Endothelial cell of umbilical vein (primary cell): ENCODE results near the gene CCNJL. TPM values are rescaled to one million over a fixed set of nuclear protein-coding genes. Genes with fewer than 3 reads are reported as not detected.

Experiments
- BruUV-seq: library from RNA; stranded (reverse); fragments of 400-500 nt; replicated peaks from 2 replicates; lab custom pipeline; 2021; lab: Mats Ljungman, UMichigan
- CTCF ChIA-PET: fragments of 300-600, 350-600 bp; sonication (Branson Sonifier 250); formaldehyde crosslinking; loops from one replicate; lab custom pipeline; 2021; ENCODE audit warnings: antibody characterized with exemption, inconsistent platforms; lab: Charles Lee
- POLR2A ChIA-PET: fragments of 300-600, 350-600 bp; sonication (Branson Sonifier 250); formaldehyde crosslinking; loops from one replicate; lab custom pipeline; 2021; ENCODE audit warnings: antibody characterized with exemption, inconsistent platforms; lab: Charles Lee
- DNase-seq: peaks from one replicate; pipeline ENCODE4 v3.0.0-alpha.2; 2011; ENCODE audit warnings: low read depth, low spot score
- FAIRE-seq: peaks from 2 replicates; lab custom pipeline; 2011; peaks lifted over from hg19 to GRCh38; lab: Jason Lieb, UNC
- H2AFZ ChIP-seq: 2 replicates; pipeline ENCODE4 v1.6.0; 2012; ENCODE audit warnings: low read depth, low read length, control low read depth, inconsistent platforms
- H3K27ac ChIP-seq: 2 replicates; pipeline ENCODE4 v1.5.1; 2011; ENCODE audit warnings: low read depth, mild to moderate bottlenecking, control low read depth, low read length, moderate library complexity; ENCODE audit not compliant: insufficient read depth
- H3K27me3 ChIP-seq, 2 experiments: 2 replicates each; pipeline versions ENCODE4 v1.6.0 to v1.6.1; 2011; ENCODE audit warnings: low read length in 2 of 2, mixed read lengths in 1 of 2; ENCODE audit not compliant: control insufficient read depth in 2 of 2, insufficient read depth in 2 of 2
- H3K36me3 ChIP-seq, 2 experiments: 2 replicates in 1 of 2; 3 replicates in 1 of 2; pipeline ENCODE4 v1.5.1; 2011; ENCODE audit warnings: low read length in 2 of 2, mild to moderate bottlenecking in 1 of 2, moderate library complexity in 1 of 2; ENCODE audit not compliant: control insufficient read depth in 2 of 2, insufficient read depth in 2 of 2; ENCODE audit errors: extremely low read depth in 1 of 2
- H3K4me1 ChIP-seq: 3 replicates; pipeline ENCODE4 v1.5.1; 2011; ENCODE audit warnings: mild to moderate bottlenecking, low read length; ENCODE audit not compliant: control insufficient read depth, insufficient read depth; ENCODE audit errors: extremely low read depth
- H3K4me2 ChIP-seq: 2 replicates; pipeline ENCODE4 v1.6.1; 2011; ENCODE audit warnings: low read length, control low read depth, mixed read lengths; ENCODE audit not compliant: insufficient read depth
- H3K4me3 ChIP-seq, 3 experiments: fragments of 200-600 bp in 1 of 3; sonication (generic), shearing (Covaris generic) in 1 of 3; replicated peaks in 1 of 3; 2 replicates each; pipeline ENCODE4 v1.5.1; 2011 to 2016; ENCODE audit warnings: control low read depth in 3 of 3, low read length in 3 of 3, mild to moderate bottlenecking in 2 of 3, inconsistent platforms in 1 of 3, low read depth in 1 of 3, moderate library complexity in 1 of 3; ENCODE audit not compliant: insufficient read depth in 1 of 3
- H3K79me2 ChIP-seq: 2 replicates; pipeline ENCODE4 v1.6.0; 2012; ENCODE audit warnings: low read length, inconsistent platforms; ENCODE audit not compliant: control insufficient read depth, insufficient read depth
- H3K9ac ChIP-seq: replicated peaks from 2 replicates; pipeline ENCODE3; 2011; ENCODE audit warnings: low read length, control low read depth; ENCODE audit not compliant: insufficient read depth; ENCODE audit errors: extremely low read depth
- H3K9me1 ChIP-seq: replicated peaks from 3 replicates; pipeline ENCODE4 v1.6.0; 2011; ENCODE audit warnings: mild to moderate bottlenecking, low read length; ENCODE audit not compliant: control insufficient read depth, insufficient read depth; ENCODE audit errors: extremely low read depth
- H3K9me3 ChIP-seq: replicated peaks from 2 replicates; pipeline ENCODE4 v1.5.1; 2012; ENCODE audit warnings: low read length, inconsistent platforms; ENCODE audit not compliant: control insufficient read depth, insufficient read depth
- H4K20me1 ChIP-seq: replicated peaks from 2 replicates; pipeline ENCODE3; 2011; ENCODE audit warnings: mild to moderate bottlenecking, low read length; ENCODE audit not compliant: control insufficient read depth, insufficient read depth; ENCODE audit errors: extremely low read depth
- EZH2 ChIP-seq: IDR thresholded peaks from 2 replicates; pipeline ENCODE4 v1.6.1; 2012; ENCODE audit warnings: borderline replicate concordance, low read depth, mild to moderate bottlenecking, moderate library complexity, low read length, inconsistent platforms; ENCODE audit not compliant: severe bottlenecking
- FOS ChIP-seq: IDR thresholded peaks from 2 replicates; pipeline ENCODE4 v1.6.1; 2011; ENCODE audit warnings: mild to moderate bottlenecking, low read length, moderate library complexity, borderline replicate concordance; ENCODE audit not compliant: insufficient read depth
- GATA2 ChIP-seq: IDR thresholded peaks from 2 replicates; pipeline ENCODE4 v1.7.0; 2011; ENCODE audit warnings: low read depth, mild to moderate bottlenecking, moderate library complexity, mixed read lengths, low read length; ENCODE audit not compliant: insufficient read length, insufficient read depth
- JUN ChIP-seq: IDR thresholded peaks from 2 replicates; pipeline ENCODE4 v1.6.1; 2011; ENCODE audit warnings: borderline replicate concordance, low read depth; ENCODE audit not compliant: insufficient read length, insufficient read depth
- MYC ChIP-seq: IDR thresholded peaks from one replicate; pipeline ENCODE4 v1.6.1; 2011; ENCODE audit warnings: mild to moderate bottlenecking, low read depth, low read length
- POLR2A ChIP-seq: IDR thresholded peaks from 2 replicates; pipeline ENCODE4 v1.6.1; 2012; ENCODE audit warnings: low read depth, mild to moderate bottlenecking, control low read depth, low read length
- POLR2AphosphoS5 ChIP-seq: IDR thresholded peaks from 2 replicates; pipeline ENCODE4 v1.6.1; 2012; ENCODE audit warnings: low read depth, mild to moderate bottlenecking, control low read depth, low read length, moderate library complexity; ENCODE audit not compliant: insufficient read depth
- dilution Hi-C: fragments of 300-500 bp; cut with MboI; formaldehyde crosslinking; loops from one replicate; pipeline ENCODE4 v1.15.0; 2019; ENCODE audit warnings: low sequenced_read_pairs; ENCODE audit not compliant: extremely low pct_ligation_motif_present
- intact Hi-C: fragments of 100-400 bp; cut with micrococcal nuclease; formaldehyde crosslinking; loops from one replicate; pipeline ENCODE4 v1.10.0; 2022
- polyA plus RNA-seq, 4 experiments: library from polyadenylated mRNA; depleted of rRNA in 3 of 4; stranded (reverse) in 3 of 4; unstranded in 1 of 4; fragments of >200 nt; gene quantifications; 2 replicates each; pipeline versions ENCODE4 v1.2.1 to v1.2.3, GENCODE V29; 2011 to 2012; ENCODE audit warnings: missing spikeins in 1 of 4
- total RNA-seq: library from RNA; stranded (reverse); gene quantifications from 2 replicates; pipeline ENCODE4 v1.2.3, GENCODE V29; 2021
- TF ChIP-seq, protein P1 (sequence below): IDR thresholded peaks from 2 replicates; pipeline ENCODE4 v1.6.1; 2011; ENCODE audit not compliant: insufficient read depth, insufficient read length

Gene CCNJL
- total and polyA plus RNA-seq, 2 donors (not counting 3 experiments of a cell fraction or from before 2014, with no cell fraction given): 20.0 to 21.3 TPM

DNA sequence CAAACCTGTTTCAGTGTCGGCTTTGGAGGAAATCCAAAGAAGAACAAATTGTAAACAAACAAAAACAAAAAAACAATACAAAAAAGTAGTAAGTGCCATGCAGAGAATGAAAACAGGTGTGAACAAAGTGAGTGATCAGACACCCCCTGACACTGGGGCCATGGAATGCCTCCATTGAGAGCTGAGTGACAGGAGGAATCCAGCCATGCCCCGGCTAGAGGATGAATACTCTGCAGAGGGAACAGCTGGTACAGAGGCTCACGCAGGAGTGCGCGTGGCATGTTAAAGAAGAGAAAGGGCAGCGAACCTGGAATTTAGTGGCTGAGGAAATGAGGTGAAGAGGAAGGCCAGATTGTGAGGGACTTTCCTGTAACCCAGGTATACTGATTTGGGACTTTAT, 15.5 kb upstream of the CCNJL start:
- Histone ChIP-seq H3K4me2 (no peak overlapping the region), H3K4me1 (no peaks in the 10 kb centered on the region), H3K36me3 (no peaks in the 10 kb centered on the region), H3K27ac (no peak overlapping the region), H3K9me1 (no peaks in the 10 kb centered on the region), H3K4me3 (no peak overlapping the region), H2AFZ (no peak overlapping the region), H3K79me2 (no peaks in the 10 kb centered on the region), H3K9ac (no peak overlapping the region), H4K20me1 (no peaks in the 10 kb centered on the region), H3K27me3 (peaks cover 0 to 2% of the 10 kb centered on the region in 2 experiments), H3K9me3 (no peaks in the 10 kb centered on the region)
- dilution Hi-C loops (no loop called here), intact Hi-C loops (no loop called here)
- CTCF ChIA-PET: interaction anchor here (0.9 kb wide), 1 partner anchor 15 kb away, joined by 3 read pairs; no protein-coding TSS in a partner anchor
- no peak for DNase-seq
- no TSS peak for BruUV-seq
- POLR2A ChIA-PET: no interaction called here
- no peak for TF ChIP-seq POLR2AphosphoS5
- TF ChIP-seq GATA2: no peak
- no peak for TF ChIP-seq MYC
- TF ChIP-seq, protein P1, sequence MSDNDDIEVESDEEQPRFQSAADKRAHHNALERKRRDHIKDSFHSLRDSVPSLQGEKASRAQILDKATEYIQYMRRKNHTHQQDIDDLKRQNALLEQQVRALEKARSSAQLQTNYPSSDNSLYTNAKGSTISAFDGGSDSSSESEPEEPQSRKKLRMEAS: no peak
- no peak for TF ChIP-seq POLR2A
- TF ChIP-seq JUN: no peak
- FAIRE-seq: no peak

DNA sequence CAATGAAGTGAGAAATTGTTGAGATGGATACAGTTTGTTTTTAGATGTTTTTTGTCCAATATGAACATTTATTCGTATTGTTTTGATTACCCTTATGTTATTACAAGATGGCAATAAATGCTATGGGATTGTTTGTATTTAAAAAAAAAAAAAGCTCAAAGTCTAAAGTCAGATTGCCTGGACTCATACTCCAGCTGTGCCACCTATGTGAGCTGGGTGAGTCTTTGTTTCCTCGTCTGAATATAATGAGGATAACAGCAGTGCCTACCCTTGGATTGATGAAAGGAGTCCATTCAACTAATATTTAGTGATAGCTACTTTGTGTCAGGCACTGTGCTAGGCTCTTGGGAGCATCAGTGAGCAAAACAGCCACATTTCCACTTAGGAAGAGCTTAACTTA, 14.6 kb upstream of the CCNJL start:
- Histone ChIP-seq H2AFZ (no peak overlapping the region), H4K20me1 (no peaks in the 10 kb centered on the region), H3K4me3 (no peak overlapping the region), H3K9ac (no peak overlapping the region), H3K4me2 (no peak overlapping the region), H3K27me3 (no peaks in the 10 kb centered on the region), H3K36me3 (no peaks in the 10 kb centered on the region), H3K9me1 (no peaks in the 10 kb centered on the region), H3K27ac (no peak overlapping the region), H3K9me3 (no peaks in the 10 kb centered on the region), H3K79me2 (no peaks in the 10 kb centered on the region), H3K4me1 (no peaks in the 10 kb centered on the region)
- CTCF ChIA-PET: interaction anchor here (0.8 to 0.9 kb wide), 2 partner anchors 16 to 305 kb away, joined by 3 read pairs; no protein-coding TSS in a partner anchor
- DNase-seq (no peak), FAIRE-seq (no peak)
- BruUV-seq: no TSS peak
- POLR2A ChIA-PET: no interaction called here
- intact Hi-C loops: no loop called here
- dilution Hi-C loops: no loop called here
- TF ChIP-seq EZH2 (no peak), FOS (no peak)
